GM21390 (cell line): ENCODE results near the gene SMCHD1.
"Not testable (repeated sequence)": the region's sequence is repeated elsewhere in the genome, so short reads cannot be mapped to it uniquely, and the experiment has no call there.

Experiments
- ATAC-seq: cut with Tn5 transposase; IDR thresholded peaks from one replicate; pipeline ENCODE4 v1.9.1; 2021; ENCODE audit not compliant: unreplicated experiment

The SMCHD1 gene

DNA sequence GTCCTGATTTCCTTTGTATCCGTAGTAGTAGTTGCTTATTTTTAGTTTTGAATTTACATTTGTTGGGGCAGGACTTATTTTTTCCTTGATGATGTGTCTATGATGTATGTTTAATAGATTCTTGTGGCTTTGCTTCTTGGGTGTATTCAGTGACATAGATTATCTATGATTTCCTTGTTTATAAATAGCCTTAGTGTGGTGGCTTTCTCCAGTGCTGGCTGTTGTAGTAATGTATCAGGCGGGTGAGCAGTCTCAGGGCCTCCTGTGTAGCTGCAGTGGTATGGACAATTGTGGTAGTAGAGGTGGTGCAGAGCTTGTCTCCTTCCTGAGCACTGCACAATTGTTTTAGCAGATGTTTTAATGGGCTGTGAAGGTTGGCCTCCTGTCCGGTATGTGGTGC is 60.5 kb downstream of the SMCHD1 start:
- ATAC-seq, result no peak

- ATAC-seq, result no peak
Measured at GRCh38 chr18:2716394-2717326, 61.1 kb downstream of the SMCHD1 start.

DNA sequence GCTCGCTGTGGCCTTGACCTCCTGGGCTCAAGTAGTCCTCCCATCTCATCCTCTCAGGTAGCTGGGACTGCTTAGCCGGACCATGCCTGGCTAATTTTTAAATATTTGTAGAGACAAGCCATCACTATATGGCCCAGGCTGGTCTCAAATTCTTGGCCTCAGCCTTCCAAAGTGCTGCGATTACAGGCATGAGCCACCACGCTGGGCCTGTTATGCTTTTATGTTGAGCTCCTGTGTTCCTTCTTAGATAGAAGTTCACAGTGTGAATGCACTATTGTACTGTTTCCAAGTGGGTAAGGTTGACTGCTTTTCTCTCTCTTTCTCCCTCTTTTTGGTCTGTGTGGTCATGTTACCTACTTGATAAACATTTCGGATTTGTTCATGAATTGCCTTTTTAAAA is 61.9 kb downstream of the SMCHD1 start:
- ATAC-seq, result no peak

DNA sequence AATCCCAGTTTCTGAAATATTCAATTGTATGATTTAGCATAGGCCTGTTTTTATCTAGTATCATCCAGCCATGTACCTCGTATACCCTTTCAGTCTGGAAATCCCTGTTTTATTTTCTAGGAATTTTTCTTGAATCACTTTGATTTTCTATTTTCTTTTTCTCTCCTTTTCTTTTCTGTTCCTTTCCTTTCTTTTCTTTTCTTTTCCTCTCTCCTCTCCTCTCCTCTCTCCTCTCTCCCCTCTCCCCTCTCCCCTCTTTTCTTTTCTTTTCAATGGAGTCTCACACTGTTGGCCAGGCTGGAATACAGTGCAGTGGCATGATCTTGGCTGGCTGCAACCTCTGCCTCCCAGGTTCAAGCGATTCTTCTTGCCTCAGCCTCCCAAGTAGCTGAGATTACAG is 63.5 kb downstream of the SMCHD1 start:
- ATAC-seq, result no peak

- no peak for ATAC-seq
Measured at GRCh38 chr18:2723207-2723606, 67.7 kb downstream of the SMCHD1 start.

- ATAC-seq, result no peak
Measured at GRCh38 chr18:2729757-2730156, 74.2 kb downstream of the SMCHD1 start.

DNA sequence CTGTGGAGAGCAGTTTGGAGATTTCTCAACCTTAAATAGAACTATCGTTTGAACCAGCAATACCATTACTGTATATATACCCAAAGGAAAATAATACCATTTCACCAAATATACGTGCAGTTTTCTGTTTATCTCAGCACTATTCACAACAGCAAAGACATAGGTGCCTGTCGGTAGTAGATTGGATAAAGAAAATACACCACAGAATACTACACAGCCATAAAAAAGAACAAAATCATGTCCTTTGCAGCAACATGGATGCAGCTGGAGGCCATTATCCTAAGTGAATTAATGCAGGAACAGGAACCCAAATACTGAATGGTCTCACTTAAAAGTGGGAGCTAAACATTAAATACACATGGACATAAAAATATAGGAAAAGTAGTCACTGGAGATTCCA is 81.3 kb downstream of the SMCHD1 start:
- ATAC-seq, result no peak

DNA sequence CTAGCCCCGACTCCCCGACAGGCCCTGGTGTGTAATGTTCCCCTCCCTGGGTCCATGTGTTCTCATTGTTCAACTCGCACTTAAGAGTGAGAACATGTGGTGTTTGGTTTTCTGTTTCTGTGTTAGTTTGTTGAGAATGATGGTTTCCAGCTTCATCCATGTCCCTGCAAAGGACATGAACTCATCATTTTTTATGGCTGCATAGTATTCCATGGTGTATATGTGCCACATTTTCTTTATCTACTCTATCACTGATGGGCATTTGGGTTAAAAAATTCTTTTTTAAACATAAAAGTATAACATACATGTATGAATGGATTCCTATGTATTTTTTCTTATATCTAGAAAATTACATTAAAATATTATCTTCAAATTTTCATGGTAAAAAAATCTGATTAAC is 84.6 kb downstream of the SMCHD1 start:
- ATAC-seq, result not testable (repeated sequence)

DNA sequence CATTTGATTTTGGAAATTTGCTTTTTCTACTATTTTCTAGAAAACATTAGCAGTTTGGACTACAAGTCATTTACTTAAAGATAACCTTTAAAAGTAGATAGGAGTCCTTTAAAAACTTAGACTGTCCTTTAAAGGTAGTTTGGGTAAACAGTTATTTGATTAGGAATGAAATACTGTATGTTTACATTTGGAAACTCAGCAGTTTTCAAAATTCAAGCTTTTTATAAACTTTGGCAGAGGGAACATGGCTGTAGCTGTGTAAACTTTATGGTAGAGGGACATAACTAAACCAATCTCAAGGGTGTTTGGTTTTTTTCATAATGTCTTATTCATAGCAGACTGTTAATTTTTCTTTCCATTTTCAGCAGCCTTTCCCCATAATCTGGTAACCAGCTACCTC is 90.7 kb downstream of the SMCHD1 start:
- no peak for ATAC-seq

- no peak for ATAC-seq
Measured at GRCh38 chr18:2758309-2758708, 102.8 kb downstream of the SMCHD1 start.

- no peak for ATAC-seq
Measured at GRCh38 chr18:2774669-2775068, 119.1 kb downstream of the SMCHD1 start.

- no peak for ATAC-seq
Measured at GRCh38 chr18:2776601-2777000, 121.1 kb downstream of the SMCHD1 start.

DNA sequence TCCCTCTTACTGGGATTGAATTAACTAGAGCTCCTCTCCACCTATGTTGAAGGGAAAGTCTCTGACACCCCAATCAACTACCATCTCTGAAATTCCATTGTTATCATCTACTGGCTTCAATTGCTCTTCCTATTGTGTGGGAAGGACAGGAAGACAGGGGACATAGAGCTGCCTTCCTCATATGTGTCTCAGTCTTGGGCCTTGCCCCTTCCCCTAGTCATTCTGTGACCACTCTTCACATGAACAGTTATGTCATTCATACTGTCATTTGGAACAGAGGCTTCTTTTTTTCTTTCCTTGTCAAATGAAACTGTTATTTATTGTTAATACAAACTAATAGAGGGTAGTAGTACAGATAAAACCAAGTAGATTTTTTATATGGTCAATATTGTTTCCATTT is 121.7 kb downstream of the SMCHD1 start:
- ATAC-seq, result no peak

- ATAC-seq, result no peak
Measured at GRCh38 chr18:2780750-2781149, 125.2 kb downstream of the SMCHD1 start.

GRCh38 chr18:2787225-2787624 is 131.7 kb downstream of the SMCHD1 start:
- no peak for ATAC-seq

- no peak for ATAC-seq
Measured at GRCh38 chr18:2792395-2792794, 136.9 kb downstream of the SMCHD1 start.

- ATAC-seq, result no peak
Measured at GRCh38 chr18:2794159-2794558, 138.6 kb downstream of the SMCHD1 start.

- ATAC-seq, result peak; percentile 79
Measured at GRCh38 chr18:2797951-2798350, 142.4 kb downstream of the SMCHD1 start.

DNA sequence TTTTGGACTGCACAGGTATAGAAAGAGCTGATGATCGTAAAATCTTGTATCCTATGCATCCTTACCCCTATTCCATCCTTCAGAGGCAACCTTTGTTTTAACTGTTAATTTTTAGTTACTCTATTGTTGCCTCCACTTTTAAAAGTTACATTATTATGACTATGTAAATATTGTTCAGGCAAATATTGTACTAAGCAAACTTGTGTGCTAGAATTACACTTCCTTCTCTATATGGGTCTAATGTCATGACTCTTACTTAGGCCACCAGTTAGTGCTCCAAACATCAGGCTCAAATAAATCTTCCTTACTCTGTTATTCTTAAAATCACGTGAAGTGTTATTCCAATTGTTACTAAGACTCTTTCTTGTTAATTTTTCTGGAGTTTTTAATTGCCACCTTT is 143.8 kb downstream of the SMCHD1 start:
- ATAC-seq, result no peak

- ATAC-seq, result no peak
Measured at GRCh38 chr18:2805970-2806943, 150.7 kb downstream of the SMCHD1 start.

DNA sequence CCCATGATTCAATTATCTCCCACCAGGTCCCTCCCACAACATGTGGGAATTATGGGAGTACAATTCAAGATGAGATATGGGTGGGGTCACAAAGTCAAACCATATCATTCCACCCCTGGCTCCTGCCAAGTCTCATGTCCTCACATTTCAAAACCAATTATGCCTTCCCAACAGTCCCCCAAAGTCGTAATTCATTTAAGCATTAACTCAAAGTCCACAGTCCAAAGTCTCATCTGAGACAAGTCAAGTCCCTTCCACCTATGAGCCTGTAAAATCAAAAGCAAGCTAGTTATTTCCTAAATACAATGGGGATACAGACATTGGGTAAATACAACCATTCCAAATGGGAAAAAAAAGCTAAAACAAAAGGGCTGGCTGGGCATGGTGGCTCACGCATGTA is 153.1 kb downstream of the SMCHD1 start:
- not testable (repeated sequence) for ATAC-seq
